MM.1S (cell line): Measurements from ENCODE around the gene CFAP77.

Source experiments
- DNase-seq: peaks from one replicate; pipeline ENCODE4 v3.0.0-alpha.2; 2015
- H2AFZ ChIP-seq: fragments of 300-600 bp; sonication (generic); 2 replicates; pipeline ENCODE4 v1.6.0; 2016; ENCODE audit warnings: antibody characterized with exemption, low read length
- H3F3A ChIP-seq: fragments of 300-600 bp; sonication (generic); 2 replicates; pipeline ENCODE4 v1.6.1; 2016; ENCODE audit warnings: mild to moderate bottlenecking, antibody characterized with exemption, low read length, moderate library complexity, mixed read lengths; ENCODE audit not compliant: insufficient read depth
- H3K27ac ChIP-seq: fragments of 300-600 bp; sonication (generic); 2 replicates; pipeline ENCODE4 v1.5.1; 2016; ENCODE audit warnings: mild to moderate bottlenecking, low read length
- H3K27me3 ChIP-seq: fragments of 300-600 bp; sonication (generic); replicated peaks from 2 replicates; pipeline ENCODE4 v1.6.0; 2016; ENCODE audit warnings: low read length; ENCODE audit not compliant: insufficient read depth
- H3K36me3 ChIP-seq: fragments of 300-600 bp; sonication (generic); replicated peaks from 2 replicates; pipeline ENCODE4 v1.6.1; 2016; ENCODE audit warnings: mild to moderate bottlenecking, low read length, mixed read lengths; ENCODE audit not compliant: insufficient read depth
- H3K4me1 ChIP-seq: fragments of 300-600 bp; sonication (generic); 2 replicates; pipeline ENCODE4 v1.6.1; 2016; ENCODE audit warnings: low read length, mixed read lengths
- H3K4me2 ChIP-seq: fragments of 300-600 bp; sonication (generic); 2 replicates; pipeline ENCODE4 v1.6.0; 2016; ENCODE audit warnings: low read depth, low read length
- H3K4me3 ChIP-seq: fragments of 300-600 bp; sonication (generic); 2 replicates; pipeline ENCODE4 v1.5.1; 2016; ENCODE audit warnings: low read length, mixed read lengths
- H3K79me2 ChIP-seq: fragments of 300-600 bp; sonication (generic); 2 replicates; pipeline ENCODE4 v1.6.1; 2016; ENCODE audit warnings: mixed run types, low read length, mixed read lengths
- H3K9ac ChIP-seq: fragments of 300-600 bp; sonication (generic); 2 replicates; pipeline ENCODE4 v1.6.1; 2016; ENCODE audit warnings: low read length, mixed read lengths
- H3K9me2 ChIP-seq: fragments of 300-600 bp; sonication (generic); replicated peaks from 2 replicates; pipeline ENCODE4 v1.6.1; 2016; ENCODE audit warnings: mild to moderate bottlenecking, low read length, mixed read lengths; ENCODE audit not compliant: insufficient read depth
- H3K9me3 ChIP-seq: fragments of 300-600 bp; sonication (generic); replicated peaks from 2 replicates; pipeline ENCODE4 v1.6.1; 2016; ENCODE audit warnings: mild to moderate bottlenecking, low read length, mixed read lengths; ENCODE audit not compliant: insufficient read depth
- H4K20me1 ChIP-seq: fragments of 300-600 bp; sonication (generic); 2 replicates; pipeline ENCODE4 v1.6.1; 2016; ENCODE audit warnings: mild to moderate bottlenecking, low read length, moderate library complexity, mixed read lengths; ENCODE audit not compliant: insufficient read depth
- EZH2 ChIP-seq: fragments of 300-600 bp; sonication (generic); optimal IDR thresholded peaks from 2 replicates; pipeline ENCODE3; 2017; ENCODE audit warnings: low read depth, mild to moderate bottlenecking, antibody characterized with exemption, low read length, mixed read lengths
- EZH2phosphoT487 ChIP-seq: fragments of 300-600 bp; sonication (generic); IDR thresholded peaks from 2 replicates; pipeline ENCODE4 v1.6.1; 2018; ENCODE audit warnings: antibody characterized with exemption, low read length
- TF ChIP-seq, protein P1 (sequence below): fragments of 300-600 bp; sonication (generic); IDR thresholded peaks from 2 replicates; pipeline ENCODE4 v1.5.1; 2016; ENCODE audit warnings: antibody characterized with exemption, low read length, mixed read lengths

Gene CFAP77

DNA sequence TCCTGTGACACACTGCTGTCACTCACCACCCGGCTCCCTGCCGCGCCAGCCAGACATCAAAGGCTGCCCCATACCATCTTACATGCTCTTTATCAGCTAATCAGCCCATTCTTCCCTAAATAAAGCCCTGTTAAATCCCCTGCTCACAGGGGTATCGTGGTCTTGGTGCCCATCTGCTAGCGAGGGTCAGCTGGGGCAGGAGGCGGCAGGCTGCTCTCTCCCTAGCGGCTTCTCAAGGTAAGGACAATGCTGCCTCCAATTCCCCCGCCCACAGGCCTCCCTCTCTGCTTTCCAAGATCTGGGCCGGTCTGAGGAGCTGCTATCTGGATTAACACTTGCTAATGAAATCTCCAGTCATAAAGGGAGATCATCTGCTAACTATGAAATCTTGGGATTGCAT is 199.2 kb downstream of the CFAP77 start:
- H3K4me1 ChIP-seq: no peaks in the 10 kb centered on the region
- H3K27ac ChIP-seq: no peak overlapping the region
- H3K36me3 ChIP-seq: no peaks in the 10 kb centered on the region
- H3K4me3 ChIP-seq: no peak overlapping the region
- H3K9me3 ChIP-seq: no peaks in the 10 kb centered on the region
- no peaks in the 10 kb centered on the region for H3K9me2 ChIP-seq
- H3K27me3 ChIP-seq: no peaks in the 10 kb centered on the region
- H4K20me1 ChIP-seq: no peaks in the 10 kb centered on the region
- H3K9ac ChIP-seq: no peak overlapping the region
- H3F3A ChIP-seq: no peaks in the 10 kb centered on the region
- H3K4me2 ChIP-seq: no peak overlapping the region
- DNase-seq: no peak
- TF ChIP-seq EZH2phosphoT487 (no peak), EZH2 (no peak)
- TF ChIP-seq, protein P1, sequence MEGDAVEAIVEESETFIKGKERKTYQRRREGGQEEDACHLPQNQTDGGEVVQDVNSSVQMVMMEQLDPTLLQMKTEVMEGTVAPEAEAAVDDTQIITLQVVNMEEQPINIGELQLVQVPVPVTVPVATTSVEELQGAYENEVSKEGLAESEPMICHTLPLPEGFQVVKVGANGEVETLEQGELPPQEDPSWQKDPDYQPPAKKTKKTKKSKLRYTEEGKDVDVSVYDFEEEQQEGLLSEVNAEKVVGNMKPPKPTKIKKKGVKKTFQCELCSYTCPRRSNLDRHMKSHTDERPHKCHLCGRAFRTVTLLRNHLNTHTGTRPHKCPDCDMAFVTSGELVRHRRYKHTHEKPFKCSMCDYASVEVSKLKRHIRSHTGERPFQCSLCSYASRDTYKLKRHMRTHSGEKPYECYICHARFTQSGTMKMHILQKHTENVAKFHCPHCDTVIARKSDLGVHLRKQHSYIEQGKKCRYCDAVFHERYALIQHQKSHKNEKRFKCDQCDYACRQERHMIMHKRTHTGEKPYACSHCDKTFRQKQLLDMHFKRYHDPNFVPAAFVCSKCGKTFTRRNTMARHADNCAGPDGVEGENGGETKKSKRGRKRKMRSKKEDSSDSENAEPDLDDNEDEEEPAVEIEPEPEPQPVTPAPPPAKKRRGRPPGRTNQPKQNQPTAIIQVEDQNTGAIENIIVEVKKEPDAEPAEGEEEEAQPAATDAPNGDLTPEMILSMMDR: no peak
- H2AFZ ChIP-seq: no peak overlapping the region
- H3K79me2 ChIP-seq: no peaks in the 10 kb centered on the region

DNA sequence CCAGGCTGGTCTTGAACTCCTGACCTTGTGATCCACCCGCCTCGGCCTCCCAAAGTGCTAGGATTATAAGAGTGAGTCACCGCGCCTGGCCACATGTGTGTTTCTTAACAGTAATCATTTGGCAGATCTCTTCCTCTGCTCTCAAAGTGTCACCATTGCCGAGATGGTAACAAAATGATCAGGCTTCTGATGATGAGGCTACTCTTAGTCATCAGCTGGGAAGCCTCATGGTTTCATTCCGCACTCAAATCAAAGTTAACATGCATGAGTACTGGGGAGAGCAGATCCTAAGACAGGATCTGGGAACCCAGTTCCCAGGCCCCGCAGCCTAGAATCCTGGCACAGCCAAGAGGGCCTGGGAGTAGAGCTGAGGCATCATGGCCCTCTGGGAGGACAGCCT is 199.8 kb downstream of the CFAP77 start:
- Histone ChIP-seq H3K27ac (no peak overlapping the region), H2AFZ (no peak overlapping the region), H3K9me2 (no peaks in the 10 kb centered on the region), H3K9ac (no peak overlapping the region), H3K4me3 (no peak overlapping the region), H3K9me3 (no peaks in the 10 kb centered on the region), H3K4me2 (no peak overlapping the region), H4K20me1 (no peaks in the 10 kb centered on the region), H3K4me1 (peaks cover 4% of the 10 kb centered on the region; the same call in 1 of the 2 replicates), H3K27me3 (no peaks in the 10 kb centered on the region), H3K79me2 (no peaks in the 10 kb centered on the region), H3K36me3 (no peaks in the 10 kb centered on the region), H3F3A (no peaks in the 10 kb centered on the region)
- TF ChIP-seq EZH2: no peak
- TF ChIP-seq EZH2phosphoT487: no peak
- TF ChIP-seq, protein P1: no peak
- DNase-seq: no peak

DNA sequence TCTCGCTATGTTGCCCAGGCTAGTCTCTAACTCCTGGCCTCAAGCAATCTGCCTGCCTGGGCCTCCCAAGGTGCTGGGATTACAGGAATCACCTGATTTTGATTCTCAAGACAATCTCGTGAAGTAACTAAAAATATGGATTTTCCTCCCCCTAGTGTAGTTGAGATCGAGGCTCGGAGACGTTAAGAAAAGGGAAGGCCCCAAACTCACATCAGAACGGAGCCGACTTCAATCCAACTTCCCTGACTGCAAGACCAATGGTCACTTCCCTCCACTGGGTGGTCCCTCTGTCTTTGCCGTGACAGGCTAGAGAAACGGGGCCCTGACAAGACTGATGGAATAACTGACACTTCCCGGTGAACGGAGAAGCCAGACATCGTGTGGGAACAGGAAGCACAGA is 200.7 kb downstream of the CFAP77 start:
- Histone ChIP-seq H3K4me2 (no peak overlapping the region), H3K9me2 (no peaks in the 10 kb centered on the region), H3F3A (no peaks in the 10 kb centered on the region), H3K9ac (no peak overlapping the region), H4K20me1 (no peaks in the 10 kb centered on the region), H3K4me1 (peaks cover 5% of the 10 kb centered on the region; the same call in 1 of the 2 replicates), H3K4me3 (no peak overlapping the region), H3K79me2 (no peaks in the 10 kb centered on the region), H3K9me3 (no peaks in the 10 kb centered on the region), H3K36me3 (no peaks in the 10 kb centered on the region), H2AFZ (no peak overlapping the region), H3K27me3 (no peaks in the 10 kb centered on the region), H3K27ac (no peak overlapping the region)
- no peak for DNase-seq
- TF ChIP-seq, protein P1: no peak
- TF ChIP-seq EZH2phosphoT487 (no peak), EZH2 (no peak)
